OCI-LY1 (cell line): ENCODE measurements around the gene ZNF777.

Experiments used
- H2AFZ ChIP-seq: fragments of 200-600 bp; sonication (generic), shearing (Covaris generic); 2 replicates; pipeline ENCODE4 v1.6.0; 2014; ENCODE audit warnings: antibody characterized with exemption, mild to moderate bottlenecking, low read length
- H3F3A ChIP-seq: fragments of 200-600 bp; sonication (generic), shearing (Covaris generic); 2 replicates; pipeline ENCODE4 v1.6.0; 2014; ENCODE audit warnings: mild to moderate bottlenecking, antibody characterized with exemption, low read length, moderate library complexity; ENCODE audit not compliant: insufficient read depth
- H3K27ac ChIP-seq: fragments of 200-600 bp; sonication (generic); 2 replicates; pipeline ENCODE4 v1.5.1; 2014; ENCODE audit warnings: low read length, mixed run types, mild to moderate bottlenecking, low read depth; ENCODE audit not compliant: poor library complexity, severe bottlenecking
- H3K27me3 ChIP-seq: fragments of 200-600 bp; sonication (generic); 2 replicates; pipeline ENCODE4 v1.6.0; 2014; ENCODE audit warnings: antibody characterized with exemption, mild to moderate bottlenecking, low read length, moderate library complexity; ENCODE audit not compliant: insufficient read depth
- H3K36me3 ChIP-seq: fragments of 200-600 bp; sonication (generic); 2 replicates; pipeline ENCODE4 v1.6.1; 2014; ENCODE audit warnings: mild to moderate bottlenecking, antibody characterized with exemption, low read length, moderate library complexity, mixed read lengths; ENCODE audit not compliant: insufficient read depth
- H3K4me1 ChIP-seq: fragments of 200-600 bp; sonication (generic); 2 replicates; pipeline ENCODE4 v1.5.1; 2014; ENCODE audit warnings: mild to moderate bottlenecking, low read length, moderate library complexity; ENCODE audit not compliant: insufficient read depth, severe bottlenecking
- H3K4me2 ChIP-seq: fragments of 200-600 bp; sonication (generic), shearing (Covaris generic); 2 replicates; pipeline ENCODE4 v1.6.1; 2014; ENCODE audit warnings: low read length
- H3K4me3 ChIP-seq: fragments of 200-600 bp; sonication (generic); 2 replicates; pipeline ENCODE4 v1.5.1; 2014; ENCODE audit warnings: low read length, low read depth, mild to moderate bottlenecking, mixed read lengths; ENCODE audit not compliant: poor library complexity, severe bottlenecking
- H3K79me2 ChIP-seq: fragments of 200-600 bp; shearing (Covaris generic); 2 replicates; pipeline ENCODE4 v1.6.1; 2016; ENCODE audit warnings: mixed run types, low read length, mixed read lengths; ENCODE audit not compliant: insufficient read depth
- H3K9ac ChIP-seq: fragments of 200-600 bp; sonication (generic), shearing (Covaris generic); 2 replicates; pipeline ENCODE4 v1.6.1; 2014; ENCODE audit warnings: mild to moderate bottlenecking, low read length, mixed read lengths
- H3K9me2 ChIP-seq: fragments of 200-600 bp; sonication (generic), shearing (Covaris generic); 2 replicates; pipeline ENCODE4 v1.6.1; 2014; ENCODE audit warnings: low read depth, mild to moderate bottlenecking, low read length, mixed read lengths
- H3K9me3 ChIP-seq: fragments of 200-600 bp; shearing (Covaris generic); 2 replicates; pipeline ENCODE4 v1.6.1; 2014; ENCODE audit warnings: low read length, mixed read lengths
- H4K20me1 ChIP-seq: fragments of 200-600 bp; sonication (generic), shearing (Covaris generic); 2 replicates; pipeline ENCODE4 v1.6.0; 2016; ENCODE audit warnings: mild to moderate bottlenecking, low read length; ENCODE audit not compliant: insufficient read depth
- EZH2 ChIP-seq: fragments of 200-600 bp; sonication (generic), shearing (Covaris generic); IDR thresholded peaks from 2 replicates; pipeline ENCODE4 v1.8.0; 2017; ENCODE audit warnings: borderline replicate concordance, mixed run types, mild to moderate bottlenecking, antibody characterized with exemption, low read length, moderate library complexity, mixed read lengths
- TF ChIP-seq, protein P1 (sequence below): fragments of 200-600 bp; sonication (generic), shearing (Covaris generic); IDR thresholded peaks from 2 replicates; pipeline ENCODE4 v1.5.1; 2017; ENCODE audit warnings: mild to moderate bottlenecking, antibody characterized with exemption, low read length, moderate library complexity, mixed read lengths

ZNF777 gene

GRCh38 chr7:149479568-149479967 is 18.7 kb upstream of the ZNF777 start:
- H4K20me1 ChIP-seq: no peaks in the 10 kb centered on the region
- no peaks in the 10 kb centered on the region for H3K27me3 ChIP-seq
- H3K4me3 ChIP-seq: no peak overlapping the region
- H3K9me2 ChIP-seq: no peaks in the 10 kb centered on the region
- H3K4me2 ChIP-seq: no peak overlapping the region
- TF ChIP-seq, protein P1, sequence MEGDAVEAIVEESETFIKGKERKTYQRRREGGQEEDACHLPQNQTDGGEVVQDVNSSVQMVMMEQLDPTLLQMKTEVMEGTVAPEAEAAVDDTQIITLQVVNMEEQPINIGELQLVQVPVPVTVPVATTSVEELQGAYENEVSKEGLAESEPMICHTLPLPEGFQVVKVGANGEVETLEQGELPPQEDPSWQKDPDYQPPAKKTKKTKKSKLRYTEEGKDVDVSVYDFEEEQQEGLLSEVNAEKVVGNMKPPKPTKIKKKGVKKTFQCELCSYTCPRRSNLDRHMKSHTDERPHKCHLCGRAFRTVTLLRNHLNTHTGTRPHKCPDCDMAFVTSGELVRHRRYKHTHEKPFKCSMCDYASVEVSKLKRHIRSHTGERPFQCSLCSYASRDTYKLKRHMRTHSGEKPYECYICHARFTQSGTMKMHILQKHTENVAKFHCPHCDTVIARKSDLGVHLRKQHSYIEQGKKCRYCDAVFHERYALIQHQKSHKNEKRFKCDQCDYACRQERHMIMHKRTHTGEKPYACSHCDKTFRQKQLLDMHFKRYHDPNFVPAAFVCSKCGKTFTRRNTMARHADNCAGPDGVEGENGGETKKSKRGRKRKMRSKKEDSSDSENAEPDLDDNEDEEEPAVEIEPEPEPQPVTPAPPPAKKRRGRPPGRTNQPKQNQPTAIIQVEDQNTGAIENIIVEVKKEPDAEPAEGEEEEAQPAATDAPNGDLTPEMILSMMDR: no peak
- TF ChIP-seq EZH2: no peak
- no peaks in the 10 kb centered on the region for H3F3A ChIP-seq
- no peak overlapping the region for H3K9ac ChIP-seq
- H3K4me1 ChIP-seq: no peaks in the 10 kb centered on the region
- peaks cover 56% of the 10 kb centered on the region for H3K36me3 ChIP-seq
- no peak overlapping the region for H2AFZ ChIP-seq
- no peaks in the 10 kb centered on the region for H3K79me2 ChIP-seq
- H3K27ac ChIP-seq: no peak overlapping the region
- H3K9me3 ChIP-seq: peaks cover 10% of the 10 kb centered on the region

- Histone ChIP-seq H3F3A (no peaks in the 10 kb centered on the region), H3K79me2 (no peaks in the 10 kb centered on the region), H3K27ac (no peak overlapping the region), H2AFZ (no peak overlapping the region), H3K4me3 (no peak overlapping the region), H3K36me3 (peaks cover 63% of the 10 kb centered on the region), H3K4me2 (no peak overlapping the region), H3K9ac (no peak overlapping the region), H3K9me3 (peaks cover 10% of the 10 kb centered on the region), H3K4me1 (no peaks in the 10 kb centered on the region), H3K9me2 (no peaks in the 10 kb centered on the region), H4K20me1 (no peaks in the 10 kb centered on the region), H3K27me3 (no peaks in the 10 kb centered on the region)
- TF ChIP-seq, protein P1: no peak
- TF ChIP-seq EZH2: no peak
Observed at GRCh38 chr7:149478754-149479153, 17.9 kb upstream of the ZNF777 start.

- Histone ChIP-seq H4K20me1 (no peaks in the 10 kb centered on the region), H3F3A (no peaks in the 10 kb centered on the region), H3K4me1 (no peaks in the 10 kb centered on the region), H3K79me2 (no peaks in the 10 kb centered on the region), H2AFZ (no peak overlapping the region), H3K27ac (no peak overlapping the region), H3K27me3 (no peaks in the 10 kb centered on the region), H3K4me3 (no peak overlapping the region), H3K36me3 (peaks cover 73% of the 10 kb centered on the region), H3K9me3 (peaks cover 10% of the 10 kb centered on the region), H3K9ac (no peak overlapping the region), H3K4me2 (no peak overlapping the region), H3K9me2 (no peaks in the 10 kb centered on the region)
- TF ChIP-seq, protein P1: no peak
- TF ChIP-seq EZH2: no peak
Observed at GRCh38 chr7:149477494-149478443, 16.9 kb upstream of the ZNF777 start.
